GM18951 (cell line): Measurements from ENCODE around the gene MPP3.

Experiments
- POLR2A ChIP-seq: IDR thresholded peaks from 4 replicates; pipeline ENCODE4 v1.6.1; 2011; ENCODE audit warnings: mild to moderate bottlenecking; ENCODE audit not compliant: insufficient read length, insufficient read depth; ENCODE audit errors: extremely low read depth
- in situ Hi-C: fragments of 300-500 bp; cut with MboI; formaldehyde crosslinking; loops from one replicate; pipeline ENCODE4 v1.12.0; 2022; ENCODE audit warnings: low sequenced_read_pairs, mixed read lengths, inconsistent platforms; ENCODE audit not compliant: unreplicated experiment

MPP3 gene

GRCh38 chr17:43816336-43817320 lies 16.3 kb downstream of the MPP3 start:
- in situ Hi-C loops: no loop called here
- no peak for TF ChIP-seq POLR2A

- TF ChIP-seq POLR2A: no peak
- in situ Hi-C loops: no loop called here
Observed at GRCh38 chr17:43814714-43815113, 18.2 kb downstream of the MPP3 start.

- in situ Hi-C loops: no loop called here
- TF ChIP-seq POLR2A: no peak
Observed at GRCh38 chr17:43814026-43814425, 18.9 kb downstream of the MPP3 start.

- TF ChIP-seq POLR2A: no peak
- in situ Hi-C loops: no loop called here
Observed at GRCh38 chr17:43813386-43813785, 19.6 kb downstream of the MPP3 start.

- in situ Hi-C loops: no loop called here
- no peak for TF ChIP-seq POLR2A
Observed at GRCh38 chr17:43812396-43813265, 20.3 kb downstream of the MPP3 start.

- in situ Hi-C loops: no loop called here
- TF ChIP-seq POLR2A: no peak
Observed at GRCh38 chr17:43810823-43811222, 22.1 kb downstream of the MPP3 start.

- no peak for TF ChIP-seq POLR2A
- in situ Hi-C loops: no loop called here
Observed at GRCh38 chr17:43810226-43810715, 22.7 kb downstream of the MPP3 start.

- no peak for TF ChIP-seq POLR2A
- in situ Hi-C loops: no loop called here
Observed at GRCh38 chr17:43809121-43809520, 23.8 kb downstream of the MPP3 start.

GRCh38 chr17:43808076-43808475 lies 24.9 kb downstream of the MPP3 start:
- in situ Hi-C loops: no loop called here
- TF ChIP-seq POLR2A: no peak

- in situ Hi-C loops: no loop called here
- TF ChIP-seq POLR2A: no peak
Observed at GRCh38 chr17:43805117-43805516, 27.8 kb downstream of the MPP3 start.

- in situ Hi-C loops: no loop called here
- TF ChIP-seq POLR2A: no peak
Observed at GRCh38 chr17:43803758-43804157, 29.2 kb downstream of the MPP3 start.

- in situ Hi-C loops: no loop called here
- no peak for TF ChIP-seq POLR2A
Observed at GRCh38 chr17:43801844-43802243, 31.1 kb downstream of the MPP3 start.

- in situ Hi-C loops: no loop called here
- TF ChIP-seq POLR2A: no peak
Observed at GRCh38 chr17:43800736-43801135, 32.2 kb downstream of the MPP3 start.
